HG03469 (cell line): Measurements from ENCODE around the gene TJP1.
"Not testable (repeated sequence)": the region's sequence is repeated elsewhere in the genome, so short reads cannot be mapped to it uniquely, and the experiment has no call there.

Experiments used
- ATAC-seq: cut with Tn5 transposase; IDR thresholded peaks from one replicate; pipeline ENCODE4 v1.9.1; 2021; ENCODE audit warnings: mild to moderate bottlenecking, moderate library complexity, moderate number of reproducible peaks; ENCODE audit not compliant: unreplicated experiment

Gene TJP1

GRCh38 chr15:29840054-29840453, 17.8 kb upstream of the TJP1 start:
- no peak for ATAC-seq

DNA sequence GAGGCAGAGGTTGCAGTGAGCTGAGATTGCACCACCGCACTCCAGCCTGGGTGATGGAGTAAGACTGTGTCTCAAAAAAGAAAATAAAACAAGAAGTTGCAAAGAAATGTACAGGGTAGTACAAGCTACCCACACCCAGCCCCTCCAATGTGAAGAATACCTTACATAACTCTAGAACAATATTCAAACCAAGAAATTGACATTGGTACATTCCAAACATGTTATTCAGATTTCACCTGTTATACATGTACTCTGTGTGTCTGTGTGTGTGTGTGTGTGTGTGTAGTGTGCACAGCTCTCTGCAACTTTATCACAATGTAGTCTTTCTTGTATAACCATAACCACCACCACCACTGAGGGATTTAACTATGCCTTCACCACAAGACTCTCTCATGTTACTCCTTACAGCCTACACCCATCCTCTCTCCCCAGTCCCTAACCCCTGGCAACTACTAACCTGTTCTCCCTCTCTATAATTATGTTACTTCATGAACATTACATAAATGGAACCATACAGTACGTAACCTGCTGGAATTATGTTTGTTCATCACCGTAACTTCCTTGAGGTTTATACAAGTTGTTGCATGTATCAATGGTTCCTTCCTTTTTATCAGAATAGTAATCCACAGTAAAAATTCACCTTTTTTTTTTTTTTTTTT, 16.2 kb upstream of the TJP1 start:
- no peak for ATAC-seq

DNA sequence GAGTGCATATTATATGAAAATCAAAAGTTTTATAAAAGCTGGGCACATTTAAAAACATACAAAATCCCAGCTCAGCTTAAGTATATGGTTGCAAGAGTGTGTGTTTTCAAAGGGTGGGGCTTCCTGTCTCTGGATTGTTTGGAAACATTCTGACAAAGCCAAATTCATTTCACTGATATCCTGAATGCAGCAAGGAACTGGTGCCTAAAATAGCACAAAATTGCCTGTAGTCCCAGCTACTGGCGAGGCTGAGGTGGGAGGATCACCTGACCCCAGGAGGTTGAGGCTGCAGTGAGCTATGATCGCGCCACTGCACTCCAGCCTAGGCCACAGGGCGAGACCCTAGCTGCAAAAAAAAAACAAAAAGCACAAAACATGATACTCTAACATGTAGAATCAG, 13.0 kb upstream of the TJP1 start:
- no peak for ATAC-seq

- ATAC-seq: no peak
These were observed 10.4 kb upstream of the TJP1 start for GRCh38 chr15:29832709-29833108.

DNA sequence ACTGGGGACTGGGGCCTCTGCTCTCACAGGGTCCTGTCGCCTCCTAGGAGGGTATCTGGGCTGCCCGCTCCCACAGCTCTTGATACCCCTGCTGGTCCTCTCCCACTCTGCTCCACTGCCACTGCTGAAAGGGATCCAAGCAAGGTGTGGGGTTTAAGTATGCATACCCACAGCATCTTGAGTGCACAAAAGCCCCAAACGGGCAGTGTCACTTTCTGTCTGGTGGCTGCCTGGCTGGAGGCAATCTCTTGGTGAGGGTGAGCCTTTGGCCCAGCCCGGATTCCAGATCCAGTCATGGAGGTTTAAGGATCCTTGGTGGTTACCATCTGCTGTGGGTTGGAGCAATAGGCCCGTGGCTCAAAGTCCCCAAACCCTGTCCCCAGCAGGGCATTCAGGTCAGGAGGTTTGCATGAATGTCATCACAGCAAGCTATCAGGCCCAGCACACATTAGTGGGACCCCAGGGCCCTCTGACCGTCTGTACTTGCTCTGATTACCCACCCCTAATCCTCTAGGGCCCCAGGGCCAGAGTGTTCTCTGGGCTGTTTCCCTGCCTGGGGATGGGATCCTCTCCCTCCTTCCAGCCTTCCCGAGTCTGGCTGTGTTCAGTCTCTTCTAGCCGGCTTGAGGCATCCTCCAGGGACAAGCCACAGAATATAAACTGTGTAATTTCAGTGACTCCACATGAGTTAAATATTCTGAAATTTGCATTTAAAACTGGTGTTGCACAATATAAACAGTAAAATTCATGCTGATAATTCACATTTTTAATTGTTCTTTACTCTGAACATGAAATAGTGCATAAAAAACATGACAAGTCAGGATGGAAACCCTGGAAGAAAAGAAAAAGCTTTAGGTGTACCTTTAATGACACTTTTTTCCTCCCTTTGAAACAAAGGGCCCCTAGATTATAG, 4.9 kb upstream of the TJP1 start:
- no peak for ATAC-seq

DNA sequence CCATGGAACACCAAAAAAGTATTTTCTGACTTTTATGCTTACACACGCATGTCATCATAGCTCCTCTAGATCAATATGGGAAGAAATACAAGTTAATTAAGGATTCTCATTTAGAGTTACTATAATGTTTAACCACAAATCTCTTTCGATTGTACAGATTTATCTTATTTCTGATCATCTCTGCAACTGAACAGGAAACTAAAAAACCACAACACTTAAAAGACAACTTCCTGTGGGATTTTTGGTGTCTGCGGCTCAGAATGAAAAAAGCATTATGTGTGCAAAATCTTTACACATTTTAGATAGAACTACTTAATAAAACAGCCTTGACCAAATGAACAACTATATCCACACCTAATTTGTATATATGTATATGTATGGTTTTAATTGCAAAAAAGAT, 3.0 kb upstream of the TJP1 start:
- no peak for ATAC-seq

- no peak for ATAC-seq
These were observed 604 bp upstream of the TJP1 start for GRCh38 chr15:29822684-29823459.

GRCh38 chr15:29821416-29822099, 710 bp downstream of the TJP1 start:
- no peak for ATAC-seq

DNA sequence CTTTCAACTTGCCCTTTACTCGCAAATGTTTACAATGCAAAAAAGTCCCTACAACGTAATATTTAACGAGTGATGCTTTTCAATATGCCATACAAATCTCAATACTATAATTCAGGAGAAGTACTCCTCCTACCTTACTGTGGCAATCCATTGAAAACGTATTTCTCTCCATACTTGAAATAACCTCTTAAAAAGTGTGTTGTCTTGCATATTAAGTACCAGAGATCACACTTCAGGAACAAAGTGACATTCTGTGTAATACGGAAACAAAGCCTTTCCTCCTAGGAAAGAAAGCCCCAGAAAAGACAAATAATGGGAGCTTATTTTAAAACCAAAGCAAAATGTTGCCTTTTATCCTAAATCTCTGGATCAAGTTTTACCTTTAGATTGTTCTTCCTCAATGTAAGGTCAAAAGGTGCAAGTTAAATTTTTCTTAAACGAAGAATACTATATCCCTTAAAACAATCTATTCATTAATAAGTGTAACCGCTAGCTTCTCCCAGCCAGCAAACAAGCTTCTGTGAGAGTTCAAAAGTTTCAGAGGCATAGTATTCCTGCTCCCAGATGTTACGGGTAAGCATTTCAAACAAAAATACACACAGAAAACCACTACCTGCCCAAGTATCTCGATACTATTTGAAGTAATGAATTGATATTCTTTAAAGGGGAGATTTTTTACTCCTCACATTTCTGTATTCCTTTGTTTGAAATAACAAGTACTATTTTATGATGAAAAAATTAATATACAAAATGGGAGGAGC, 1.7 kb downstream of the TJP1 start:
- no peak for ATAC-seq

DNA sequence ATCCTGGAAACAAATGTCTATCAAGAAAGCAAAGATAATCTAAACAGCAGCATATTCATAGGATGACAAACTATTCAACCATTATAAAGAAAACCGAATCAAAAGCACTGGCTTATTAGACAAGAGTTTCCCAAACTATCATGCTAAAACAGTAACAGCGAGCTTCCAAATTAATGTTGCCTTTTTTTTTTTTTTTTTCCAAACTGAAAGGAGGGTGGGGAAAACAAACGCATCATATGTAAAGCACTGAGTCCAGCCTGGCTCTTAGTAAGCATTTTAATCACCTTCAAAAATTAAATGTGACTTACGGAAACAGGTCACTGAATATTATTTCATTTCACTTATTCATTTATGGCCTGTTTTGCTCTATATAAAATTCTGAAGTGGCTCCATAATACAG, 2.3 kb downstream of the TJP1 start:
- ATAC-seq: no peak

- no peak for ATAC-seq
These were observed 4.1 kb downstream of the TJP1 start for GRCh38 chr15:29818141-29818540.

- not testable (repeated sequence) for ATAC-seq
These were observed 4.8 kb downstream of the TJP1 start for GRCh38 chr15:29817455-29817854.

- ATAC-seq: no peak
These were observed 7.1 kb downstream of the TJP1 start for GRCh38 chr15:29815000-29815710.

DNA sequence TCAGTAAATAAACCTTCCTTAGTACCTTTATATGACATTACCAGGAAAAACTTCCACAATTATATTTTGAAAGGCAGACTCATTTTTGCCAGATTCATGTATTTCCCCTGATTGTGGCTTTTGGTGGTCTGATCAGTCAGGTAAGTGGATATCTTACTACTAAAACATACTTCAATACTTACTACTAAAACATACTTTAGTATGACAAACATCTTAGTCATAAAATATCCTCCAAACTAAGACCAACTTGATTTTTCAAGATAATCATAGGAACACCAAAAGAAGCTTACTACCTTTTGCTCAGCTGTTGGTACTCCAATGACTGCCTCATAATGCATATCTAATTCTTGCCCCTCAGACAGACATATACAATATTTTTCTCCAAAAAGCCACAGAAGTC, 9.3 kb downstream of the TJP1 start:
- no peak for ATAC-seq

- no peak for ATAC-seq
These were observed 9.9 kb downstream of the TJP1 start for GRCh38 chr15:29812384-29812694.

GRCh38 chr15:29811691-29812383, 10.4 kb downstream of the TJP1 start:
- no peak for ATAC-seq

GRCh38 chr15:29805708-29806104, 16.6 kb downstream of the TJP1 start:
- ATAC-seq: no peak

DNA sequence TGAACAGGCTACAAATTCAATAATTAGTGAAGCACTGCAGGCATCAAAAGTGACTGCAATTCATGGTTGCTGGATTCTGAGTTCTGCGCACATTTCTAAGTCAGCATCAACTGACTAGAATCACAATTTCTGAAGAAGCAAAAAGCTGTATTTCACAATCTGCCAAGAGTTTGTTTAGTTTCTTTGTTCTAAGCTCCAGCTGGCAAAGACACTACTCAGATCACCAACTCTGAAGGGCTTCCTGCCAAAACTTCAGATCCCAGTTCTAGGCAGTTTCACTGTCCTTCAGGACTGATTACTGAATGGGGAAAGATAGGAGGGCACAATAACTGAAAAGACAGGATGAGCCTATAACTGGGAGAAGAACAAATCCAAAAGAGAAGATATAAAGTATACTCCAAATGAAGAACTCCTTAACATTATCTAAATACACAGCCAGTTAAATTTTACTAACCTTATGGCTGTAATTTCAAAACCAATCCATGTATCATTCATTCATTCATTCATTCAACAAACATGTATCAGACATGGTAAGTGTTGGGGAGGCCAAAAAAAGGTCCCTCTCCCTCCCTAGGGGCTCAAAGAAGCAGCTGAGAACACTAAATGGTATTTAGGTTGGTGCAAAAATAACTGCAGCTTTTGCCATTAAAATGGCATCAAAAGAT, 17.1 kb downstream of the TJP1 start:
- ATAC-seq: no peak

DNA sequence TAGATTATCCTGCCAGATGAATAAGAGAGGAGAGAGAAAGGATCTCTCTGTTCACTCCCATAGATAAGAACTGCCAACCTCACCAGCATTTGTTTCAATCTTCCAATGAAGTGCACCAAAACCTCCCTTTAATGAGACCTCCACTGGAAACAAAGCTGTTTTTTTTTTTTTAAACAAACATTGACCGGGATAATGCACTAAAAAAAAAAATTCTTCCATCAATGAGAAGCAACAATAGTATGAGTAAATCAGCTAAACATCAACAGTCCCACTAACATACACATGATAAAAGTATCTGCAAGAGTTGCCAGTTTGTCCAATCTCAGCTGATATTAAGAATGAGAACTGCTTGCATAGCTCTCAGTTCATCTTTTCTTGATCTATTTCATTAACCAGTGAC, 19.9 kb downstream of the TJP1 start:
- no peak for ATAC-seq
